Right cardiac atrium (tissue), 5 donors: ENCODE data around the gene C2orf81. TPM values are rescaled to one million over a fixed set of nuclear protein-coding genes. Genes with fewer than 3 reads are reported as not detected.

ENCODE experiments used
- ATAC-seq, 2 donors: fragments of 200-7000 bp; cut with Tn5 transposase; one replicate each; pipeline versions ENCODE4 v1.8.0 to v1.9.1; 2020; ENCODE audit warnings: moderate library complexity in 2 of 2, mild to moderate bottlenecking in 1 of 2
- DNase-seq, 3 donors: peaks; one replicate each; pipeline ENCODE4 v3.0.0-alpha.2; 2020
- H3K27ac ChIP-seq: one replicate; pipeline ENCODE4 v1.5.1; 2013; ENCODE audit warnings: mild to moderate bottlenecking, low read length, control low read depth, moderate library complexity
- H3K27me3 ChIP-seq: one replicate; pipeline ENCODE4 v1.6.1; 2013; ENCODE audit not compliant: control insufficient read depth, insufficient read depth
- H3K4me1 ChIP-seq: one replicate; pipeline ENCODE4 v1.6.1; 2013; ENCODE audit warnings: low read length; ENCODE audit not compliant: control insufficient read depth, insufficient read depth
- H3K4me3 ChIP-seq: one replicate; pipeline ENCODE4 v1.5.1; 2013; ENCODE audit warnings: low read length, control low read depth
- H3K9me3 ChIP-seq: one replicate; pipeline ENCODE4 v1.6.1; 2013; ENCODE audit warnings: low read length; ENCODE audit not compliant: control insufficient read depth
- WGBS: extraction: QIAGEN DNeasy Blood & Tissue Kit; methylation state at CpG from one replicate; pipeline ENCODE4 v1.1.7; 2013; 5-methylcytosine and 5-hydroxymethylcytosine counted together
- intact Hi-C, 4 donors: fragments of 100-400 bp; cut with DNase I; formaldehyde crosslinking; loops; one replicate each; pipeline versions ENCODE4 v1.11.0 to v1.14.0; 2022 to 2023
- polyA plus RNA-seq: library from polyadenylated mRNA; stranded (reverse); fragments of 200-250 nt; gene quantifications from one replicate; pipeline ENCODE4 v1.2.3, GENCODE V29; 2013
- total RNA-seq, 4 donors: library from RNA; stranded (reverse); fragmentation: NEBNext Ultra II Directional; extraction: Animal tissue kit (Norgen Biotek cat#: 25700); gene quantifications; one replicate each; pipeline ENCODE4 v1.2.1, GENCODE V29; 2021
- donor health status: healthy with polysubstance abuse.
- donor health status: DM: no; HTN: yes; CAD: no.
- donor health status: DM: no; HTN: no; CAD: no.
- donor health status: DM: no; HTN: yes; CAD: no; lungs with severe emphysema.
- donor health status: DM: yes; HTN: yes; CAD: no.

C2orf81 gene
- total and polyA plus RNA-seq, 5 donors = 0.88 to 1.6 (median 1.1) TPM

- intact Hi-C loops = no loop called here
- DNase-seq (no peak), ATAC-seq (peak; percentile 53 to 77)
- peaks cover 22% of the 10 kb centered on the region for H3K4me1 ChIP-seq
- H3K27ac ChIP-seq = no peak overlapping the region
- no peaks in the 10 kb centered on the region for H3K9me3 ChIP-seq
- 9% methylated on average over 1 of the region's 1 CpG for WGBS
- no peak overlapping the region for H3K4me3 ChIP-seq
- no peaks in the 10 kb centered on the region for H3K27me3 ChIP-seq
These were observed 38.2 kb downstream of the C2orf81 start for GRCh38 chr2:74383254-74383653.

- DNase-seq = no peak
- no peak overlapping the region for H3K27ac ChIP-seq
- H3K4me3 ChIP-seq = no peak overlapping the region
- ATAC-seq = no peak
- 94% methylated on average over 3 of the region's 3 CpGs for WGBS
- H3K9me3 ChIP-seq = no peaks in the 10 kb centered on the region
- intact Hi-C loops = no loop called here
- H3K4me1 ChIP-seq = peaks cover 20% of the 10 kb centered on the region
- H3K27me3 ChIP-seq = no peaks in the 10 kb centered on the region
These were observed 39.7 kb downstream of the C2orf81 start for GRCh38 chr2:74381751-74382150.

- 26% methylated on average over 14 of the region's 14 CpGs for WGBS
- Histone ChIP-seq H3K4me1 (peaks cover 20% of the 10 kb centered on the region), H3K27me3 (no peaks in the 10 kb centered on the region), H3K9me3 (no peaks in the 10 kb centered on the region), H3K27ac (peak within 1 kb of the TSS; percentile 68), H3K4me3 (peak within 1 kb of the TSS; percentile 38)
- ATAC-seq (peak; percentile 74 to 81), DNase-seq (peak; percentile 54 to 71 (median 60))
- intact Hi-C loops = no loop called here
These were observed 41.3 kb downstream of the C2orf81 start, which contains the start of gene DCTN1 for GRCh38 chr2:74379851-74380789. DCTN1 (minus strand) TSS chr2:74380311; CDS start chr2:74380037, 274 bp downstream.

GRCh38 chr2:74378007-74378406, 43.4 kb downstream of the C2orf81 start:
- H3K4me1 ChIP-seq = peaks cover 17% of the 10 kb centered on the region
- no peaks in the 10 kb centered on the region for H3K27me3 ChIP-seq
- intact Hi-C loops = no loop called here
- no peak for DNase-seq
- WGBS = 94% methylated on average over 10 of the region's 10 CpGs
- H3K9me3 ChIP-seq = no peaks in the 10 kb centered on the region
- ATAC-seq = no peak
- H3K4me3 ChIP-seq = no peak overlapping the region
- no peak overlapping the region for H3K27ac ChIP-seq

GRCh38 chr2:74375838-74376237, 45.6 kb downstream of the C2orf81 start:
- ATAC-seq (no peak), DNase-seq (no peak)
- no peak overlapping the region for H3K4me3 ChIP-seq
- WGBS = 88% methylated on average over 2 of the region's 2 CpGs
- H3K9me3 ChIP-seq = no peaks in the 10 kb centered on the region
- no peak overlapping the region for H3K27ac ChIP-seq
- no peaks in the 10 kb centered on the region for H3K27me3 ChIP-seq
- H3K4me1 ChIP-seq = peaks cover 16% of the 10 kb centered on the region
- intact Hi-C loops = no loop called here

GRCh38 chr2:74374509-74375205, 46.8 kb downstream of the C2orf81 start:
- peak overlapping the region; percentile 15 for H3K4me3 ChIP-seq
- intact Hi-C loops = no loop called here
- peaks cover 7% of the 10 kb centered on the region for H3K4me1 ChIP-seq

GRCh38 chr2:74373985-74374384, 47.4 kb downstream of the C2orf81 start:
- H3K27me3 ChIP-seq = no peaks in the 10 kb centered on the region
- 75% methylated on average over 8 of the region's 8 CpGs for WGBS
- intact Hi-C loops = no loop called here
- DNase-seq (no peak), ATAC-seq (no peak)
- H3K9me3 ChIP-seq = no peaks in the 10 kb centered on the region
- peaks cover 2% of the 10 kb centered on the region for H3K4me1 ChIP-seq
- H3K4me3 ChIP-seq = peak overlapping the region; percentile 15
- no peak overlapping the region for H3K27ac ChIP-seq

More at GRCh38 chr2:74374509-74375205, 46.8 kb downstream of the C2orf81 start:
- ATAC-seq (peak; percentile 92 to 93), DNase-seq (peak; percentile 77 to 90 (median 87))
- no peaks in the 10 kb centered on the region for H3K9me3 ChIP-seq
- WGBS = 52% methylated on average over 19 of the region's 19 CpGs
- no peaks in the 10 kb centered on the region for H3K27me3 ChIP-seq
- H3K27ac ChIP-seq = no peak overlapping the region

- no peaks in the 10 kb centered on the region for H3K27me3 ChIP-seq
- no peaks in the 10 kb centered on the region for H3K4me1 ChIP-seq
- no peak overlapping the region for H3K27ac ChIP-seq
- ATAC-seq = peak; percentile 35 to 53
- H3K4me3 ChIP-seq = no peak overlapping the region
- intact Hi-C loops = no loop called here
- peak; percentile 53 to 80 (median 75) for DNase-seq
- H3K9me3 ChIP-seq = no peaks in the 10 kb centered on the region
- 63% methylated on average over 5 of the region's 5 CpGs for WGBS
These were observed 48.2 kb downstream of the C2orf81 start for GRCh38 chr2:74373221-74373676.

GRCh38 chr2:74372674-74373073, 48.7 kb downstream of the C2orf81 start:
- no peak overlapping the region for H3K4me3 ChIP-seq
- H3K27ac ChIP-seq = no peak overlapping the region

GRCh38 chr2:74371421-74371820, 50.0 kb downstream of the C2orf81 start:
- 95% methylated on average over 9 of the region's 9 CpGs for WGBS

More at GRCh38 chr2:74372674-74373073, 48.7 kb downstream of the C2orf81 start:
- 86% methylated on average over 6 of the region's 6 CpGs for WGBS
- DNase-seq (no peak), ATAC-seq (no peak)
- intact Hi-C loops = no loop called here
- H3K9me3 ChIP-seq = no peaks in the 10 kb centered on the region
- no peaks in the 10 kb centered on the region for H3K4me1 ChIP-seq
- no peaks in the 10 kb centered on the region for H3K27me3 ChIP-seq

GRCh38 chr2:74369976-74370375, 51.4 kb downstream of the C2orf81 start:
- intact Hi-C loops = no loop called here
- Histone ChIP-seq H3K4me1 (no peaks in the 10 kb centered on the region), H3K9me3 (no peaks in the 10 kb centered on the region), H3K27ac (no peak overlapping the region), H3K27me3 (no peaks in the 10 kb centered on the region), H3K4me3 (no peak overlapping the region)
- WGBS = 96% methylated on average over 7 of the region's 7 CpGs
- ATAC-seq (no peak), DNase-seq (no peak)

More at GRCh38 chr2:74371421-74371820, 50.0 kb downstream of the C2orf81 start:
- no peak overlapping the region for H3K27ac ChIP-seq
- H3K27me3 ChIP-seq = no peaks in the 10 kb centered on the region
- no peak for ATAC-seq
- no peak overlapping the region for H3K4me3 ChIP-seq
- no peaks in the 10 kb centered on the region for H3K4me1 ChIP-seq
- DNase-seq = no peak
- intact Hi-C loops = no loop called here
- no peaks in the 10 kb centered on the region for H3K9me3 ChIP-seq
